Breast epithelium (tissue), 3 donors: ENCODE results near the gene CACNB1.

Experiments
- CTCF ChIP-seq, 3 donors: fragments of 450-650 bp; IDR thresholded peaks; one replicate each; pipeline ENCODE4 v1.5.1; 2016 to 2017; ENCODE audit warnings: antibody characterized with exemption in 3 of 3, mild to moderate bottlenecking in 3 of 3, moderate library complexity in 3 of 3
- POLR2A ChIP-seq: fragments of 450-650 bp; IDR thresholded peaks from one replicate; pipeline ENCODE4 v1.6.1; 2016; ENCODE audit warnings: antibody characterized with exemption, mild to moderate bottlenecking, moderate library complexity
- POLR2AphosphoS5 ChIP-seq, 3 donors: sonication (generic); formaldehyde crosslinking; IDR thresholded peaks; one replicate each; pipeline ENCODE4 v1.6.1; 2017; ENCODE audit warnings: antibody characterized with exemption in 3 of 3

GRCh38 chr17:39200070-39200879 is 2.8 kb upstream of the CACNB1 start, which contains the start of gene RPL19:
- peak; percentile 55 for TF ChIP-seq POLR2A
- TF ChIP-seq CTCF (IDR thresholded peaks at IDR 0.05), result no peak
- peak; percentile 79 to 92 (median 92) for TF ChIP-seq POLR2AphosphoS5 (IDR thresholded peaks at IDR 0.05)
